Activated T-cell treated with anti-CD3 and anti-CD28 coated beads, Interleukin-2, amount 50 U/mL, for 4 hours (primary cell): ENCODE measurements around the gene CS. TPM values are rescaled to one million over a fixed set of nuclear protein-coding genes. Genes with fewer than 3 reads are reported as not detected.
"Not testable (repeated sequence)": the region's sequence is repeated elsewhere in the genome, so short reads cannot be mapped to it uniquely, and the experiment has no call there.

ENCODE experiments used
- ATAC-seq, 2 donors: fragments of 200-7000 bp; cut with Tn5 transposase; one replicate each; pipeline ENCODE4 v1.10.0; 2021
- DNase-seq: peaks from one replicate; pipeline ENCODE4 v3.0.0-alpha.2; 2020
- H3K27me3 Mint-ChIP-seq: one replicate; pipeline ENCODE4 v1.8.0; 2021; ENCODE audit warnings: low read depth, mixed read lengths
- H3K36me3 Mint-ChIP-seq: one replicate; pipeline ENCODE4 v1.8.0; 2022; ENCODE audit warnings: mixed read lengths; ENCODE audit not compliant: insufficient read depth
- H3K4me1 Mint-ChIP-seq: one replicate; pipeline ENCODE4 v1.8.0; 2021; ENCODE audit warnings: low read depth, mixed read lengths
- H3K4me3 Mint-ChIP-seq: one replicate; pipeline ENCODE4 v1.8.0; 2021; ENCODE audit warnings: mild to moderate bottlenecking, moderate library complexity, mixed read lengths
- H3K9me3 Mint-ChIP-seq: one replicate; pipeline ENCODE4 v1.8.0; 2021; ENCODE audit warnings: mixed read lengths
- total RNA-seq, 3 donors: library from RNA; stranded (reverse); gene quantifications; one replicate each; pipeline ENCODE4 v1.2.1, GENCODE V29; 2021

Gene CS
- total RNA-seq, 3 donors from 2014 or later = 344 to 373 (median 354) TPM

GRCh38 chr12:56280849-56281248, 19.3 kb downstream of the CS start:
- Mint-ChIP-seq H3K36me3 (peaks cover 41% of the 10 kb centered on the region), H3K4me1 (no peaks in the 10 kb centered on the region), H3K9me3 (no peaks in the 10 kb centered on the region), H3K4me3 (no peak overlapping the region), H3K27me3 (no peaks in the 10 kb centered on the region)
- no peak for ATAC-seq
- DNase-seq = no peak

- no peak for DNase-seq
- ATAC-seq = no peak
- H3K9me3 Mint-ChIP-seq = no peaks in the 10 kb centered on the region
- no peak overlapping the region for H3K4me3 Mint-ChIP-seq
- H3K36me3 Mint-ChIP-seq = peaks cover 45% of the 10 kb centered on the region
- H3K4me1 Mint-ChIP-seq = no peaks in the 10 kb centered on the region
- H3K27me3 Mint-ChIP-seq = no peaks in the 10 kb centered on the region
These were observed 21.2 kb downstream of the CS start for GRCh38 chr12:56278905-56279304.

- Mint-ChIP-seq H3K36me3 (peaks cover 42% of the 10 kb centered on the region), H3K4me3 (no peak overlapping the region), H3K9me3 (no peaks in the 10 kb centered on the region), H3K4me1 (no peaks in the 10 kb centered on the region), H3K27me3 (no peaks in the 10 kb centered on the region)
- ATAC-seq (no peak), DNase-seq (no peak)
These were observed 25.8 kb downstream of the CS start for GRCh38 chr12:56274299-56274698.

- peaks cover 39% of the 10 kb centered on the region for H3K36me3 Mint-ChIP-seq
- not testable (repeated sequence) for ATAC-seq
These were observed 27.7 kb downstream of the CS start for GRCh38 chr12:56272468-56272867.

GRCh38 chr12:56271031-56271430, 29.1 kb downstream of the CS start:
- ATAC-seq (no peak), DNase-seq (no peak)
- peaks cover 15% of the 10 kb centered on the region for H3K4me1 Mint-ChIP-seq
- H3K27me3 Mint-ChIP-seq = no peaks in the 10 kb centered on the region
- peaks cover 35% of the 10 kb centered on the region for H3K36me3 Mint-ChIP-seq
- H3K9me3 Mint-ChIP-seq = no peaks in the 10 kb centered on the region
- no peak overlapping the region for H3K4me3 Mint-ChIP-seq

More at GRCh38 chr12:56272468-56272867, 27.7 kb downstream of the CS start:
- not testable (repeated sequence) for DNase-seq, H3K9me3 Mint-ChIP-seq, H3K4me1 Mint-ChIP-seq, H3K27me3 Mint-ChIP-seq, H3K4me3 Mint-ChIP-seq

- Mint-ChIP-seq H3K36me3 (peaks cover 16% of the 10 kb centered on the region), H3K4me3 (peak overlapping the region; percentile 88), H3K9me3 (no peaks in the 10 kb centered on the region), H3K4me1 (peaks cover 15% of the 10 kb centered on the region), H3K27me3 (no peaks in the 10 kb centered on the region)
- ATAC-seq (peak in 1 of 2 donors; percentile 0), DNase-seq (no peak)
These were observed 32.6 kb downstream of the CS start for GRCh38 chr12:56267443-56268071.

- DNase-seq (peak; percentile 86), ATAC-seq (peak; percentile 93)
- Mint-ChIP-seq H3K4me1 (peaks cover 15% of the 10 kb centered on the region), H3K9me3 (no peaks in the 10 kb centered on the region), H3K27me3 (no peaks in the 10 kb centered on the region), H3K4me3 (peak within 1 kb of the TSS; percentile 88), H3K36me3 (peaks cover 12% of the 10 kb centered on the region)
These were observed 33.3 kb downstream of the CS start, which contains the start of gene COQ10A for GRCh38 chr12:56266693-56267442. COQ10A (plus strand) TSS chr12:56266942; CDS start chr12:56267119, 177 bp downstream.

- H3K9me3 Mint-ChIP-seq, ATAC-seq: not testable (repeated sequence)
These were observed 34.0 kb downstream of the CS start for GRCh38 chr12:56266068-56266692.

GRCh38 chr12:56262955-56263354, 37.2 kb downstream of the CS start:
- not testable (repeated sequence) for DNase-seq, H3K4me3 Mint-ChIP-seq, ATAC-seq, H3K27me3 Mint-ChIP-seq, H3K9me3 Mint-ChIP-seq, H3K36me3 Mint-ChIP-seq
- H3K4me1 Mint-ChIP-seq = peaks cover 20% of the 10 kb centered on the region

More at GRCh38 chr12:56266068-56266692, 34.0 kb downstream of the CS start:
- not testable (repeated sequence) for H3K36me3 Mint-ChIP-seq, H3K27me3 Mint-ChIP-seq, DNase-seq
- Mint-ChIP-seq H3K4me3 (peak overlapping the region; percentile 88), H3K4me1 (peaks cover 15% of the 10 kb centered on the region)

GRCh38 chr12:56261503-56262232, 38.5 kb downstream of the CS start:
- DNase-seq = no peak
- H3K36me3 Mint-ChIP-seq = no peaks in the 10 kb centered on the region
- H3K27me3 Mint-ChIP-seq = no peaks in the 10 kb centered on the region

GRCh38 chr12:56260921-56261320, 39.2 kb downstream of the CS start:
- Mint-ChIP-seq H3K27me3 (no peaks in the 10 kb centered on the region), H3K4me1 (peaks cover 20% of the 10 kb centered on the region), H3K36me3 (peaks cover 5% of the 10 kb centered on the region), H3K9me3 (no peaks in the 10 kb centered on the region), H3K4me3 (no peak overlapping the region)
- ATAC-seq (no peak), DNase-seq (no peak)

More at GRCh38 chr12:56261503-56262232, 38.5 kb downstream of the CS start:
- Mint-ChIP-seq H3K4me1 (peaks cover 18% of the 10 kb centered on the region), H3K9me3 (no peaks in the 10 kb centered on the region), H3K4me3 (no peak overlapping the region)
- ATAC-seq = no peak

GRCh38 chr12:56260380-56260779, 39.8 kb downstream of the CS start:
- Mint-ChIP-seq H3K4me1 (peaks cover 22% of the 10 kb centered on the region), H3K9me3 (no peaks in the 10 kb centered on the region), H3K27me3 (no peaks in the 10 kb centered on the region), H3K36me3 (peaks cover 7% of the 10 kb centered on the region), H3K4me3 (peak overlapping the region; percentile 47)
- no peak for ATAC-seq
- DNase-seq = no peak

GRCh38 chr12:56258820-56259183, 41.3 kb downstream of the CS start:
- peak overlapping the region; percentile 87 for H3K4me3 Mint-ChIP-seq
- H3K27me3 Mint-ChIP-seq = no peaks in the 10 kb centered on the region
- H3K4me1 Mint-ChIP-seq = peaks cover 25% of the 10 kb centered on the region
- DNase-seq (no peak), ATAC-seq (no peak)
- H3K36me3 Mint-ChIP-seq = peaks cover 16% of the 10 kb centered on the region
- H3K9me3 Mint-ChIP-seq = no peaks in the 10 kb centered on the region
